T-helper 2 cell (primary cell): ENCODE measurements around the gene DNALI1.

ENCODE experiments used
- DNase-seq, 5 experiments: peaks; one replicate each; pipeline versions ENCODE4 v3.0.0 to v3.0.0-alpha.2; 2012 to 2022

The DNALI1 gene

DNA sequence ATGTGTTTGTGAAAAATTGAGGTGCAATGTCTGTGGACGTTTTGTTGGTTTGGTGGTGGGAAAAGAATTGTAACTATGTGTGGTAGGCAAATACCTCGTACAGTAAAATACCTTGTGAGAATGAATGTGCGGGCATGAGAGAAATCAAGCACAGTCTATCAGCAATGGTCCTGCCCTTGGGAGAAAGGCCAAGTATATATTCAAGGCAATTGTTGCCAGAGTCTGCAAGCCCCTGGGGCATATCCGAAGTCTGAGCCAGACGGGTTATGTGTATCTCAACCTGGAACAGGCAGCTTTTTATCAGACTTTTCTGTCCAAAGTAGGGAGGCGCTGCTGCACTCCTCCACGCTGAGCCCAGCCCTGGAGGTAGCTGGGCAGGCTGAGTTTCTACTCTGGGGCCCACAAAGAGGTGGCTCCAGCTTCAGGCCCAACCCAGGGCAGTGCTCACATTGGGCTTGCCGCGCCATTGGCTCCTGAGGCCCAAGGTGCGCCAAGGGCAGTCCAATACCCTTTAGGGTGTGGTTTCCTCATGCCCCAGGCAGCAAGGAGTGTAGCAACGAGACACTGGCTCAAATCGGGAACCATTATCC, 48.4 kb downstream of the DNALI1 start:
- DNase-seq = no peak

DNA sequence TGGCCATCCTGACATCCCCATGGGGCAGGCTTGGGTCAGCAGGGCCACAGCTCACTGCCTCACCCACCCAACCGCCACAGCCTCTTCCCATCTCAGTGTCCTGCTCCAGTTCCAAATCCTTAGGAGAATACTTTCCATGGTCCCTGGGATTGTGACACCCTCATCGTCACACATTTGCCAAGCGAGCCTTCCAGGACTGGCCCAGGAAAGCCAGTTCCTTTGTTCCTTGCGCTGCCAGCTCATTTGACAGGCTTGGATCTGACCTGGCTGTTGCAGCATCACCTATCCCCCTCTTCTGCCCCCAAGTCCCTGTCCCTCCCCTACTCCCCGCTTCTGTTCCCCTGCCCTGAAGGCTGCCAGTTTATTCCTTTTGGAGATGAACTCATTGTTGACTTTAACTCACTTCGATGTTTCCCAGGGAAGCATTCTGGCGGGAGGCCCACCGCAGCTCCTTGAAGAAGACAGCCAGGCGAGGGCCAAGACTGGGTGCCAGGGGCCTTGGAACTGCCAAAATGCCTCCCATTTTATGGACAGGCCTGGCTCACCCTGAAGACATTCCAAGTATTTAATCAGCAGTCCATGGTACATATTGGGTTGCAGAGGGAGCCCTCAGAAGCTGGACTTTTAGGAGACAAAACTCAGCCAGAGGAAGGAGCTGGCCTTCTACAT, 49.2 kb downstream of the DNALI1 start:
- no peak for DNase-seq

GRCh38 chr1:37606481-37607263, 49.9 kb downstream of the DNALI1 start:
- DNase-seq = no peak

GRCh38 chr1:37609002-37609401, 52.3 kb downstream of the DNALI1 start:
- no peak for DNase-seq

- no peak for DNase-seq
Measured at GRCh38 chr1:37609994-37610393, 53.3 kb downstream of the DNALI1 start.

DNA sequence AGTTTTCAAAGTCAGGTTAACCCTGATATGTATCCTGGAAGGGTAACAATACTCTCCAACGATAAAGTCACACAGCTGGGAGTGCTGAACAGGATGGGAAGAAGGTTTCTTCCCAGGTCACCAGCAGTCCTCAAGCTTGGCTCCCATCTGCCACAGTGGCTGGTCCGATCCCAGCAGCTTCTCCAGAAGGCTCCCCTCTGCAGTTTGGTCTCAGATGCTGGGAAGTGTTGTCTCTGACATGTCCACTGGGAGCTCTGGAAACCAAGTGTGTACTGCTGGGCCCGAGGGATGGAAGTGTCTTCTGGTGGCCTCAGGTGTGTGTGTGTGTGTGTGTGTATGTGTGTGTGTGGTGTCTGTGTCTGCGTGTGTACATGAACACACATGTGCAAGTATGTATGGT, 55.4 kb downstream of the DNALI1 start:
- no peak for DNase-seq

- DNase-seq = no peak
Measured at GRCh38 chr1:37614105-37614504, 57.4 kb downstream of the DNALI1 start.

GRCh38 chr1:37616330-37616729, 59.6 kb downstream of the DNALI1 start:
- no peak for DNase-seq
